ENCODE data around the gene LLGL2.

DNA sequence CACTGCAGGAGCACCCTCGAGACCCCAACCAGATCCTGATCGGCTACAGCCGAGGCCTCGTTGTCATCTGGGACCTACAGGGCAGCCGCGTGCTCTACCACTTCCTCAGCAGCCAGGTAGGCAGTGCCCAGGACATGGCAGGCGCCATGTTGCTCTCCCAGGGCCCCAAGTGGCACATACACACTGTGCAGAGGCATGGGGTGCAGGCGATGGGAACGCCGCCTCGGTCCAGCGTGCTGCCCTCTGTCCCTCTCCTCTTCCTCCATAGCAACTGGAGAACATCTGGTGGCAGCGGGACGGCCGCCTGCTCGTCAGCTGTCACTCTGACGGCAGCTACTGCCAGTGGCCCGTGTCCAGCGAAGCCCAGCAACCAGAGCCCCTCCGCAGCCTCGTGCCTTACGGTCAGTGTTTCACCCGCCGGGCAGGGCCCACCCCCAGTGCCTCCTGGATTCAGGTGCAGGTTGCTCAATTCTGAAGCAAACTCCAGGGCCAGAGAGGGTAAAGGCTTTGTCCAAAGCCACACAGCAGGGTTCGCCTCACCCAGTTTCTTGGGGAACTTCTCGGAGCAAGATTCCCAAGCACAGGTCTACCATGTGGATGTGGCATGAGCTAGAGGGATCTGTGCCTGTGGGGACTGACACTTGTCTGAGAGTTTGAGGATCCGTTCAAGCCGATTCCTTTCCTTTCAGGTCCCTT lies 37.7 kb downstream of the LLGL2 start:
- TF ChIP-seq EP300 (IDR thresholded peaks at IDR 0.05; ENCODE audit: low read depth) (no peak), POLR2A (IDR thresholded peaks at IDR 0.05) (no peak), POLR2AphosphoS5 (IDR thresholded peaks at IDR 0.05) (no peak)
- TF ChIP-seq, protein P1, sequence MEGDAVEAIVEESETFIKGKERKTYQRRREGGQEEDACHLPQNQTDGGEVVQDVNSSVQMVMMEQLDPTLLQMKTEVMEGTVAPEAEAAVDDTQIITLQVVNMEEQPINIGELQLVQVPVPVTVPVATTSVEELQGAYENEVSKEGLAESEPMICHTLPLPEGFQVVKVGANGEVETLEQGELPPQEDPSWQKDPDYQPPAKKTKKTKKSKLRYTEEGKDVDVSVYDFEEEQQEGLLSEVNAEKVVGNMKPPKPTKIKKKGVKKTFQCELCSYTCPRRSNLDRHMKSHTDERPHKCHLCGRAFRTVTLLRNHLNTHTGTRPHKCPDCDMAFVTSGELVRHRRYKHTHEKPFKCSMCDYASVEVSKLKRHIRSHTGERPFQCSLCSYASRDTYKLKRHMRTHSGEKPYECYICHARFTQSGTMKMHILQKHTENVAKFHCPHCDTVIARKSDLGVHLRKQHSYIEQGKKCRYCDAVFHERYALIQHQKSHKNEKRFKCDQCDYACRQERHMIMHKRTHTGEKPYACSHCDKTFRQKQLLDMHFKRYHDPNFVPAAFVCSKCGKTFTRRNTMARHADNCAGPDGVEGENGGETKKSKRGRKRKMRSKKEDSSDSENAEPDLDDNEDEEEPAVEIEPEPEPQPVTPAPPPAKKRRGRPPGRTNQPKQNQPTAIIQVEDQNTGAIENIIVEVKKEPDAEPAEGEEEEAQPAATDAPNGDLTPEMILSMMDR (IDR thresholded peaks at IDR 0.05), result no peak

All from transverse colon (tissue), 4 donors.